NAMALWA (cell line): ENCODE results near the gene PTPRD.

Source experiments
- DNase-seq: peaks from one replicate; pipeline ENCODE4 v3.0.0-alpha.2; 2015; ENCODE audit warnings: low spot score

PTPRD gene

GRCh38 chr9:8571643-8572042, 2041.2 kb downstream of the PTPRD start:
- DNase-seq = no peak

- DNase-seq = no peak
Observed at GRCh38 chr9:8570776-8571175, 2042.0 kb downstream of the PTPRD start.

GRCh38 chr9:8569823-8570222, 2043.0 kb downstream of the PTPRD start:
- no peak for DNase-seq

GRCh38 chr9:8567963-8568579, 2044.7 kb downstream of the PTPRD start:
- no peak for DNase-seq

- DNase-seq = no peak
Observed at GRCh38 chr9:8564960-8565359, 2047.8 kb downstream of the PTPRD start.

- no peak for DNase-seq
Observed at GRCh38 chr9:8560560-8561525, 2052.0 kb downstream of the PTPRD start.

GRCh38 chr9:8558176-8558575, 2054.6 kb downstream of the PTPRD start:
- DNase-seq = no peak

GRCh38 chr9:8555762-8556500, 2056.9 kb downstream of the PTPRD start:
- DNase-seq = no peak

GRCh38 chr9:8553444-8553843, 2059.4 kb downstream of the PTPRD start:
- no peak for DNase-seq

- DNase-seq = no peak
Observed at GRCh38 chr9:8552732-8553131, 2060.1 kb downstream of the PTPRD start.

GRCh38 chr9:8549214-8549613, 2063.6 kb downstream of the PTPRD start:
- no peak for DNase-seq

GRCh38 chr9:8543219-8543618, 2069.6 kb downstream of the PTPRD start:
- DNase-seq = no peak

GRCh38 chr9:8542537-8542936, 2070.3 kb downstream of the PTPRD start:
- no peak for DNase-seq

GRCh38 chr9:8539681-8540197, 2073.1 kb downstream of the PTPRD start:
- no peak for DNase-seq

- no peak for DNase-seq
Observed at GRCh38 chr9:8536845-8537244, 2076.0 kb downstream of the PTPRD start.

GRCh38 chr9:8534828-8535227, 2078.0 kb downstream of the PTPRD start:
- DNase-seq = no peak

GRCh38 chr9:8533681-8534080, 2079.1 kb downstream of the PTPRD start:
- no peak for DNase-seq

- no peak for DNase-seq
Observed at GRCh38 chr9:8531826-8532415, 2080.9 kb downstream of the PTPRD start.

GRCh38 chr9:8521112-8521511, 2091.7 kb downstream of the PTPRD start:
- no peak for DNase-seq

GRCh38 chr9:8515748-8516147, 2097.1 kb downstream of the PTPRD start:
- DNase-seq = no peak

GRCh38 chr9:8514760-8515159, 2098.0 kb downstream of the PTPRD start:
- DNase-seq = no peak

GRCh38 chr9:8508671-8509290, 2104.0 kb downstream of the PTPRD start:
- DNase-seq = no peak
